ENCODE measurements around the gene PTPRK.

Gene PTPRK

GRCh38 chr6:128241216-128241615 is 279.2 kb downstream of the PTPRK start:
- no peak for ATAC-seq
- no peak for DNase-seq (ENCODE audit: low spot score in 2 of 2)
- Mint-ChIP-seq H3K4me3 (no peak overlapping the region), H3K4me1 (no peaks in the 10 kb centered on the region), H3K36me3 (no peaks in the 10 kb centered on the region), H3K27ac (no peak overlapping the region), H3K9me3 (no peaks in the 10 kb centered on the region)

GRCh38 chr6:128240024-128240428 is 280.4 kb downstream of the PTPRK start:
- H3K4me3 Mint-ChIP-seq = no peak overlapping the region

DNA sequence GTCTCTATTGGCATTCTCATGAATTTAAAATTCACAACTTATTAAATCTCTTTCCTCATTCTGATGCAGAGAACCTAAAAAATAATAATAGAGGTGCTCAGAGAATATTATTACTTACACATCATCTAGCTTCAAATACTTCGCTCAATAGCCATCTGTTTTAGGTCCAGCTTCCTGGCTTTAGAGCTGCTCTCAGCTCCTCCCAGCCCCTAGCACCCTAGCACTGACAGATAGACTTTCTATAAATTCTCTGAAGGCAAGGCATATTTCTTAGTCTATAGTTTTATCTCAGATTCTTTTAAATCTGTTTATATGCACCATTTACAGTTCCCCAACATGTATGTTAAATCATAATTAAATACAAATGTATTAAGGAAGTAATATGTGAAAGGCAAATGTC is 281.3 kb downstream of the PTPRK start:
- no peak for ATAC-seq
- H3K9me3 Mint-ChIP-seq = no peaks in the 10 kb centered on the region
- H3K36me3 Mint-ChIP-seq = no peaks in the 10 kb centered on the region
- H3K27ac Mint-ChIP-seq = no peak overlapping the region
- H3K4me3 Mint-ChIP-seq = no peak overlapping the region
- no peaks in the 10 kb centered on the region for H3K4me1 Mint-ChIP-seq
- no peak for DNase-seq (ENCODE audit: low spot score in 2 of 2)

More at GRCh38 chr6:128240024-128240428, 280.4 kb downstream of the PTPRK start:
- ATAC-seq (no peak), DNase-seq (ENCODE audit: low spot score in 2 of 2) (no peak)
- no peaks in the 10 kb centered on the region for H3K36me3 Mint-ChIP-seq
- H3K4me1 Mint-ChIP-seq = no peaks in the 10 kb centered on the region
- H3K27ac Mint-ChIP-seq = no peak overlapping the region
- no peaks in the 10 kb centered on the region for H3K9me3 Mint-ChIP-seq

DNA sequence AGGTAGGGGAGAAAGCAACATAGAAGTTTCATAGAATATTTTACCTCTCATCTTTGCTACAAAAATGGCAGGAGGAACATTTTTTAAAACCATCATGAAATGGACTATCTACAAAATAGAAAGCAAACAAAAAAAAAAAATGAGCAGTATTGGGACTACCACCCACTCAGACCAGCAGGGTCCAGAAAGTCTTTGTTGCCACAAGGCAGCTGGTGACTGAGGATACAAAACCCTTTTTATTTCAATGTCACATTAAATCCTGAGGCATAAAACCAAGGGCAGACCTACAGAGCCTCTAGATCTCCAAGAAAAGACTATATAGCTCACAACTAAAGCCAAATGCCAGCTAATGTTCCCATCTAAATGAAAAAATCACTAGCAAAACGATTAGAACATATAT is 282.2 kb downstream of the PTPRK start:
- Mint-ChIP-seq H3K4me1 (no peaks in the 10 kb centered on the region), H3K36me3 (no peaks in the 10 kb centered on the region), H3K9me3 (no peaks in the 10 kb centered on the region), H3K4me3 (no peak overlapping the region), H3K27ac (no peak overlapping the region)
- ATAC-seq (no peak), DNase-seq (ENCODE audit: low spot score in 2 of 2) (no peak)

DNA sequence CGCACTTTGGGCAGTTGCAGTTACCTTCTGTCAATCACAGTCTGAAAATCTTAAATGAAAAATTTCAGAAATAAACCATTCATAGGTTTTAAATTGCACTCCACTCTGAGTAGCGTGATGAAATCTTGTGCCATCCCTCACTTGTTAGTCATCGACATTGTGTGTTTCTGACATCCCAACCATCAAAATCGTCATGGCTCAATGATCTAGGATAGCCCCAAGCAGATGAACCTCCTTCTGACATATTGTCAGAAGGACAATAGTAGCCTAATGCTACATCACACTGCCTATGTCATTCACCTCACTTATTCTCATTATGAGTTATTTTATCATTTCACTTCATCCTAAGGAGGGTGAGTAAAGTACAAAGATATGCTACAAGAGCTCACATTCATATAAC is 284.8 kb downstream of the PTPRK start:
- ATAC-seq = no peak
- DNase-seq (ENCODE audit: low spot score in 2 of 2) = no peak
- H3K9me3 Mint-ChIP-seq = no peaks in the 10 kb centered on the region
- no peaks in the 10 kb centered on the region for H3K36me3 Mint-ChIP-seq
- no peaks in the 10 kb centered on the region for H3K4me1 Mint-ChIP-seq
- H3K4me3 Mint-ChIP-seq = no peak overlapping the region
- no peak overlapping the region for H3K27ac Mint-ChIP-seq

- no peaks in the 10 kb centered on the region for H3K4me1 Mint-ChIP-seq
- H3K4me3 Mint-ChIP-seq = no peak overlapping the region
- ATAC-seq (no peak), DNase-seq (ENCODE audit: low spot score in 2 of 2) (no peak)
- H3K9me3 Mint-ChIP-seq = no peaks in the 10 kb centered on the region
- no peak overlapping the region for H3K27ac Mint-ChIP-seq
- H3K36me3 Mint-ChIP-seq = no peaks in the 10 kb centered on the region
Observed at GRCh38 chr6:128233531-128233930, 286.9 kb downstream of the PTPRK start.

DNA sequence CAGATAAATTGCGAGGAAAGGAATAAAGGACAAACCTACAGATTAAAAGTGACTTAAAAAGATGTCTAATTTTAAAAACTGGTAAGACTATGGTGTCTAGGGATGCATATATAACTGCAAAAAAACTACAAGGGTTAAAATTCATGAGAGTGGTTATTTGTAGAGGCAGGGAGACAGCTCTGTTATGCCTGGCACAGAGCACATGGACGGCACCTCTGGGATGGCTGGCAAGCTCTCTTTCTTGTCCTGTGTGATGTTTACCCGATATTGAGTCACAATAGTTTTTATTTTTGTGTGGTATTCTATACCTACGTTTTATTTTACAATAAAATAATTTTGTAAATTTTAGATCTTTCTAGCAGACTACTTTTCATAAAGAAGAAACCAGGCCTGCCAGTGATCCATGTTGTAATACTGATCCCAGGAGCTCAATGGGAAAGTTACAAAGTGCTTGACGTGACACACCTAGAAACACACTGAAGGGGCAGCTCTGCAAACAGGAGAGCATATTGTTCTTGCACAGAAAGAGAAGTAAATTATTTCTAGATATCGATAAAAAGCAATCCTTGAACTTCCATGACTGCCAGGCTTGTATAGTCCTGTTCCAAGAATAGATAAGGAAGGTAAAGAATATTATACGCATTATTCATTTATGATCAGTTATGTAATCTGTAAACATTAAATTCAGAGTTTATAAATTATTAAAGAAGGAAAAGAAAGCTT is 290.0 kb downstream of the PTPRK start:
- H3K4me3 Mint-ChIP-seq = no peak overlapping the region
- H3K36me3 Mint-ChIP-seq = no peaks in the 10 kb centered on the region
- no peak for ATAC-seq

DNA sequence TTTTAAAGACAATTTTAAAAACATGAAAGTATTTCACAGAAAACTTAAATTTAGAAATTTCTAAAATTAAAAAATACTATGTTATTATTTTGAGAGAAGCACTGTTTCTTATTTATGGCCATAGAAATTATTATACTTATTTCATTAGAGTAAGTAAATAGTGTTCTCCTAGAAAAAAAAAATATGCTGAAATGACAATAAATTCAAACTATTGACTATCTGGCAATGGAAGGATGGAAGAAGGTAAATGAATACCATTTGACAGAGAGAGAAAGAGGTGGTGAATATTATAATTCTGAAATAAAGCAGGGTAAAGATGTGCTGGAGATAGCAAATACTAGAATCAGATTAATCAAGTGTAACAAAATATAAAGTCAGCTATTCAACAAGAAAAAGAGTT is 294.8 kb downstream of the PTPRK start:
- Mint-ChIP-seq H3K36me3 (no peaks in the 10 kb centered on the region), H3K4me1 (no peaks in the 10 kb centered on the region), H3K9me3 (no peaks in the 10 kb centered on the region), H3K27ac (no peak overlapping the region), H3K4me3 (no peak overlapping the region)
- DNase-seq (ENCODE audit: low spot score in 2 of 2) = no peak
- ATAC-seq = no peak

More for the DNA sequence above, 290.0 kb downstream of the PTPRK start:
- no peaks in the 10 kb centered on the region for H3K4me1 Mint-ChIP-seq
- H3K27ac Mint-ChIP-seq = no peak overlapping the region
- no peaks in the 10 kb centered on the region for H3K9me3 Mint-ChIP-seq
- DNase-seq (ENCODE audit: low spot score in 2 of 2) = no peak

GRCh38 chr6:128216917-128217316 is 303.5 kb downstream of the PTPRK start:
- H3K36me3 Mint-ChIP-seq = no peaks in the 10 kb centered on the region
- H3K9me3 Mint-ChIP-seq = no peaks in the 10 kb centered on the region
- H3K27ac Mint-ChIP-seq = no peak overlapping the region

GRCh38 chr6:128209771-128210170 is 310.6 kb downstream of the PTPRK start:
- Mint-ChIP-seq H3K9me3 (no peaks in the 10 kb centered on the region), H3K4me3 (no peak overlapping the region), H3K27ac (no peak overlapping the region), H3K36me3 (no peaks in the 10 kb centered on the region), H3K4me1 (no peaks in the 10 kb centered on the region)
- no peak for DNase-seq (ENCODE audit: low spot score in 2 of 2)
- ATAC-seq = no peak

More at GRCh38 chr6:128216917-128217316, 303.5 kb downstream of the PTPRK start:
- DNase-seq (ENCODE audit: low spot score in 2 of 2) = no peak
- ATAC-seq = no peak
- Mint-ChIP-seq H3K4me3 (no peak overlapping the region), H3K4me1 (no peaks in the 10 kb centered on the region)

DNA sequence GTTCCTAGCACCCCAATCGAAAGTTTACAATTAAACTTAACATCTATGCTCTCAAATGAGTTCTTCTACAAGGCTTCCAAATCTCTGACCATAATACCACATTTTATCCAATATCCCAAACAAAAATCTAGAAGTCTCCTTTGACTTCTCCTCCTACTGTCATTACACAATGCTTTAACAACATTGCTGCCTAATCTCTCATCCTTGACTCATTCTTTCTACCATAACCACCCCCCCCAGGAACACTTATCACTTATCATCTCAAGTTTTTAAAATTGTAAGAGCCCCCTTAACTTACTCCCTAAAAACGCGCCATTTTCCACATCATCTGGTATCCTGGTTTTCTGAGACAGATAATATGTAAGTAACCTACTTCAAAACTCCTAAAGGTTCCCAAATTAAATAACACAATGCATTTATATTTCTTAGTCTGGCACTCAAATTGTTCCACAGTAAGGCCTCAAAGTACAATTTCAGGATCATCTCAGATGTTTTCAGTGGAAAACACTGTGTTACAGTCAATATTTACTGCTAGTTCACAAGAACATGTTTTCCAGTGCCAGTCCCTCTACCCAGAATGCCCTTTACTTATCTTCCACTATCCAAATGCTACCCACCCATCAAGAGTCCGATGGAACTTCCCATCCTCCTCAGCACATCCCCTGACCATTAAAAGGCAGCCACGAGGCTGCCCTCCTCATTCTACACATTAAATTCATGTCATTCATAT is 311.4 kb downstream of the PTPRK start:
- H3K4me3 Mint-ChIP-seq = no peak overlapping the region
- ATAC-seq (no peak), DNase-seq (ENCODE audit: low spot score in 2 of 2) (no peak)
- no peaks in the 10 kb centered on the region for H3K36me3 Mint-ChIP-seq
- no peak overlapping the region for H3K27ac Mint-ChIP-seq
- no peaks in the 10 kb centered on the region for H3K4me1 Mint-ChIP-seq
- H3K9me3 Mint-ChIP-seq = no peaks in the 10 kb centered on the region

DNA sequence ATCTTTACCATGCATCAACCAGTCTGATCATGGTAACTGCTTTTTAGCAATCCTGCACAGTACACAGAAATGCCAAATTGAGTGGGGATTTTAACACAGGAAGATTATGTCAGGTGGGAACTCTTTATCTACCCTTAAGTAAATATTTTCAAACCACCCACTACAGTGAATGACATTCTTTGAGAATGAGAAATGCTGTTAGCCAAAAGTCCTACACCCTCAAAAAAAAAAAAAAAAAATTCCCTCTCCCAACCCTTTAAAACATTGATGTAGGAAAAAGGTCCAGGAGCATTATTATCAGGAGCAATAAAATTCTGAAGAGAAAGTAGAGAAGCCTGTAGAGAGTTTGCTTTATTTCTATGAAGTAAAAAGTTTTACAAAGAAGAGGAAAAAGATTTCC is 312.3 kb downstream of the PTPRK start:
- ATAC-seq = no peak
- no peak overlapping the region for H3K27ac Mint-ChIP-seq
- H3K4me1 Mint-ChIP-seq = no peaks in the 10 kb centered on the region
- no peak for DNase-seq (ENCODE audit: low spot score in 2 of 2)
- H3K9me3 Mint-ChIP-seq = no peaks in the 10 kb centered on the region
- H3K36me3 Mint-ChIP-seq = no peaks in the 10 kb centered on the region
- H3K4me3 Mint-ChIP-seq = no peak overlapping the region

- ATAC-seq (no peak), DNase-seq (ENCODE audit: low spot score in 2 of 2) (no peak)
- Mint-ChIP-seq H3K9me3 (no peaks in the 10 kb centered on the region), H3K4me1 (no peaks in the 10 kb centered on the region), H3K27ac (no peak overlapping the region), H3K36me3 (no peaks in the 10 kb centered on the region), H3K4me3 (no peak overlapping the region)
Observed at GRCh38 chr6:128206610-128207426, 313.6 kb downstream of the PTPRK start.

GRCh38 chr6:128204616-128205015 is 315.8 kb downstream of the PTPRK start:
- Mint-ChIP-seq H3K9me3 (no peaks in the 10 kb centered on the region), H3K27ac (no peak overlapping the region), H3K4me1 (no peaks in the 10 kb centered on the region), H3K4me3 (no peak overlapping the region), H3K36me3 (no peaks in the 10 kb centered on the region)
- no peak for ATAC-seq
- no peak for DNase-seq (ENCODE audit: low spot score in 2 of 2)

DNA sequence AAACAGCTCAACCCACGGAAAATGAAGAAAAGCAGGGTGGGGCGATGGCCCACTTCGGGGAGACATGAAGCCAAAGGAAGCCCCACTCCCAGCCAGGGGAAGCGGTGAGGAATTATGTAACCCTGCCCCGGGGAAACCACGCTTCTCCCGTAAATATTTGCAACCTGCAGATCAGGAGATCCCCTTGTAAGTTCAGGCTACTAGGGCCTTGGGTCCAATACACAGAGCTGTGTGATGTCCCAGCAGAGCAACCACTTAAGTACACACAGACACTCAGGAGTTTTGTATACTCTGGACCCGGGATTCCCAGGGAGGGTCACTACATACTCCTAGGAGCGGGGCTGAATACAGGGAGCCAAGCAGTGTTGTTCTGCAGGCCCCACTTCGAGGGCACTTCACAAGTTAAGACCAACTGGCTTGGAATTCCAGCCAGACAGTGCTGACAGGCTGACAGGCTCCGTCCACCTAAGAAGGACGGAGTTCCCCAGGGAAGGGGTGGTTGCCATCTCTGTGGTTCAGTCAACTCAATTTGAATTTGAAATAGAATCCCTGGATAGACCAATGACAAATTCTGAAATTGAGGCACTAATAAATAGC is 318.1 kb downstream of the PTPRK start:
- H3K9me3 Mint-ChIP-seq = no peaks in the 10 kb centered on the region
- no peaks in the 10 kb centered on the region for H3K36me3 Mint-ChIP-seq
- no peak for ATAC-seq
- H3K27ac Mint-ChIP-seq = no peak overlapping the region
- no peak overlapping the region for H3K4me3 Mint-ChIP-seq
- no peaks in the 10 kb centered on the region for H3K4me1 Mint-ChIP-seq
- no peak for DNase-seq (ENCODE audit: low spot score in 2 of 2)
